GM21529 (cell line): ENCODE results near the gene RPS6KA2.
"Not testable (repeated sequence)": the region's sequence is repeated elsewhere in the genome, so short reads cannot be mapped to it uniquely, and the experiment has no call there.

Experiments
- ATAC-seq: cut with Tn5 transposase; IDR thresholded peaks from one replicate; pipeline ENCODE4 v1.9.1; 2021; ENCODE audit not compliant: unreplicated experiment

Gene RPS6KA2

DNA sequence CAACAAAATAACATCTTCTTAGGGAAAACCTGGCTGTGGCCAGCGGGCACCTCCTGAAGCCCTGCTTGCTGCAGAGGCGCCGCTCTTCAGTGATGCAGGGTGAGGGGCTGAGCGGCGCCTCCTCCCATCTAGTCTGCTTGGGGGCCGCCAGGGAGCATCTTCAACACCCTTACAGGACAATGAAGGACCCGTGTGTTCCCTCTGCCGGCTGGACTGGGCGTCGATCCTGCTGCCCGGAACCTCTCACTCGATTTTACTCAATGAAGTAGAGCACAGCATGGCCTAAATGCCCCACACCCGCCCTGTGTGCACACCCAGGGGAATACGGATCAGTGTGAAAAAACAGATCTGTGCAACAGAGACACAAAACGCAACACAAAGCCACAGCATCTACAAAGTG is 215.8 kb downstream of the RPS6KA2 start:
- no peak for ATAC-seq

DNA sequence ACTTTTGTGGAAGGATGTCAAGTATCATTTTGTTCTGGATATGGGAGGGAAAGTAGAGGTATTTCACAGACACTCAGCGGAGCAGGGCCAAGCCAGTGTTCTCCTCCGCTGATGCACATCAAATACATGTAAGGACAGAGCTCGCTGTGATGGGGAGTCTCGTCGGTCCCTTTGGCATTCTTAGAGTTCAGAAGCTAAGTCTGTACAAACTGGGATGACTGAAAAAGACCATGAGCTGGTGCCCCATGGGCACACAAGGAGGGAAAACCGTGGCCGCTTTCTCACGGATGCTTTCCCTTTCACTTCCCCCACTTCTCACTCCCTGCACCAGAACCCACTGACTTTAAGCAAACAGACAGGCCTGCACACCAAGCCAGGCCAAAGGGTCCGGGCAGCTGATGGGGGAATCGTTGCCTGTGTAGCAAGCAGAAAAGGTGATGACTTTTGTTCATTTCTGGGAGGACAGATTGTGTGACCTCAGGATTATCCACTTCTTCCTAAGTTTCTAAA is 216.6 kb downstream of the RPS6KA2 start:
- ATAC-seq, result peak; percentile 51

DNA sequence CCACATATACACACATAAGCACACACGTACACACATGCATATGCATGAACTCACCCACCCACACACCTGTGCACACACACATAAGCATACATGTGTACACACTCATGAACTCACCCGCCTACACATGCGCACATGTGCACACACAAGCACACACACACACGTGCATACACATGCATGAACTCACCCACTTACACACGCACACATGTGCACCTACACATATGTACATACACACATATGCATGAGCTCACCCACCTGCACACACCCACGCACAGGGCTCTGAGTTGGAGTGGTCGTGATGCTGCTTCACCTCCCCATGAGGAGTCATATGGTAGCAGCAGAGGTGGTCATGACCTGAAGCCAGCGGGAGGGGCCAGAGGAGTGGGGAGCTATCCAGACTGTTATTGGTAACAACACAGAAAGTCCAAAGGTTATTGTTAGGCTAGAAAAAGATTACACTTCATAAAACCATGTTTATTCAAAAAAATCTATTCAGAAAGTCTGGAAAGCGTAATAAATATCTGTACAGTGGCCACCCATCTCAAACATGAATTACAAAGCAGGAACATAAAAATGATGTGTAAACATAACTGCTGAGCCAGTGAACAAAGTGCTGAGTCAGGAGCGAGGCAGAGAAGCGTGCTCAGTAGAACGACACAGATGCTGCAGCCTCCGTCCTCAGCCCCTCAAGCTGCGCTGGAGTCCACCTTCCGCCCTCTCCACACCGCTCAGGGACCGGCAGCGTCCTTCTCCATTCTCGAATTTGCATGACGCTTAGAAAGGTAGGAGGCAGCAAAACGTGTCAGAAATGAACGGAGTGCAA is 217.9 kb downstream of the RPS6KA2 start:
- no peak for ATAC-seq

DNA sequence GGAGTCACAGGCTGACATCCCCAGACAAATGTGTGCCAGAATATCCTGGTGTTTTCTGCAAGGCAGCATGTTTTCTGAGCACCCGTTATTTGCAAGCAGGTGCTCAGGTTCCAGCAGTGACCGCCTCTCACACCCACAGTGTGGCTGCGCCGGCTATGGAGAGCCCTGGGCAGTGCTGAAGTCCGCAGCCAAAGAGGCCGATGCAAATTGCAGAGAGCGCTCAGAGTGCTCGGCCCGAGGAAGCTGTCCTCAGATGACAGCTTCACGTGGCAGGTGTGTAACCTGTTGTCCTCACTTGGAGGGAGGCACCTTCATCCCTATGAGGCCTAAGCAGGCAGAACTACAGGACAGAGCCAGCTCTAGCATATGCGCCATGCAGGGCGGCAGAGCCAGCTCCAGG is 220.9 kb downstream of the RPS6KA2 start:
- no peak for ATAC-seq

DNA sequence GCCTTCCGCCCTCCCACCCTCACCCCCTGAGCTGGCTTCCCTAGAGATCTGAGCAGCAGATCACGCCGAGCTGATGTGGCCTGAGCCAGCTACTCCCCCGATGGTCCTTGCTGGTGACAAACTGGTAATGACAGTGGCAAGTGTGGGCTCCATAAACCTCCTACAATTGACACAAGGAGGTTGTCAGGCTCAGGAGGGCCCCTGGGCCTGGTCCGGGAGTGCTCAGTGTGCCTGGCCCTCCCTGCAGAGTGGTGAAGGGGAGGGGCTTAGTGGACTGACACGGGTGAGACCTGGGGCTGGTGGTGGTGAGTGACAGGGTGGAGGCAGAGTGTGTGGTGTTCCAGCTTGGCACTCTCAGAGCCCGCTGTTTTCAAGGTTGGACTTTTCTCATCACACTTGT is 221.7 kb downstream of the RPS6KA2 start:
- no peak for ATAC-seq

DNA sequence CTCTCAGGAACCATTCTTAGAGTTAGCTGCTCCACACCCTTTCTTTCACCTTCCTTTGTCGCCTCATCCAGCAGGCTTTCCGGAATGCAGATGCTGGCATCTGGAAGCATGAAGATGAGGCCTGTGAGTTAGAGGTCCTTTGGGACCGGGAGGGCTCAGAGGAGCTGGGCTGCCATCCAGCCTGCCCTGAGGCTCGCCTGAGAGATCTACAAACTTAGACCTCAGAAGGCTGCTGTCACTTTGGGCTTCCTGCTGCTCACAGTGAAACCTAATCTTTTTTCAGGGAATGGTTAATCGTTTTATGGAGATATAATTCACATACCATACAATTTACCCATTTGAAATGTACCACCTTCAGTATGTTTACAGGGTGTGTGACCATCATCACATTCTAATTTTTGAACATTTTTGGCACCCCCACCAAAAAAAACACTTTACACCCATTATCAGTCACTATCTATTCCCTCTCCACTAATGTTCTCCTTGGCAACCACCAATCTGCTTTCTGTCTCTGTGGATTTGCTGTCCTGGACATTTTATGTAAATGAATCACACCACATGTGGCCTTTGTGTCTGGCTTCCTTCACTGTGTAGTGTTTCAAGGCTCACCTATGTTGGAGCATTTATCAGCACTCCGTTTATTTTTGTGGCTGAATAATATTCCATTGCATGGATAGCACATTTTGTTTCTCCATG is 224.3 kb downstream of the RPS6KA2 start:
- ATAC-seq, result no peak

DNA sequence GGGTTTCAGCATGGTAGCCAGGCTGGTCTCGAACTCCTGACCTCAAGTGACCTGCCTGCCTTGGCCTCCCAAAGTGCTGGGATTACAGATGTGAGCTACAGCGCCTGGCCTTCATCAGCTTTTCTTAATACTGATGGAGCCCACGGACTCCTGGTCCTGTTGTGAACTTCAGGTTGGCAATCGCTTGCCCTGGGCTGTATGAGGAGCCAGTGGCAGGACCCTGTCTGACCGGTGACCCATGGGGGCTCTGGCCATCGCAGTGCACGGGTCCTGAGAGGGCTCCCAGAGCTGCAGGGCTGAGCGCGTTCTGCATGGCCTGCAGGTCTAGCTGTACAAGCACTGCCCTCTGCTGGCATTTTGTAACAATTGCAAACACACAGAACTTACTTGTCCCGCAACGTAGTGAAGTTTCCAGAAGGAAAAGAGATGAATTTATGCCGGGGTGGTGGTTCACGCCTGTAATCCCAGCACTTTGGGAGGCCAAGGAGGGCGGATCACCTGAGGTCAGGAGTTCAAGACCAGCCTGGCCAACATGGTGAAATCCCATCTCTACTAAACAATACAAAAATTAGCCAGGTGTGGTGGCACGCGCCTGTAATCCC is 226.3 kb downstream of the RPS6KA2 start:
- peak; percentile 84 for ATAC-seq

DNA sequence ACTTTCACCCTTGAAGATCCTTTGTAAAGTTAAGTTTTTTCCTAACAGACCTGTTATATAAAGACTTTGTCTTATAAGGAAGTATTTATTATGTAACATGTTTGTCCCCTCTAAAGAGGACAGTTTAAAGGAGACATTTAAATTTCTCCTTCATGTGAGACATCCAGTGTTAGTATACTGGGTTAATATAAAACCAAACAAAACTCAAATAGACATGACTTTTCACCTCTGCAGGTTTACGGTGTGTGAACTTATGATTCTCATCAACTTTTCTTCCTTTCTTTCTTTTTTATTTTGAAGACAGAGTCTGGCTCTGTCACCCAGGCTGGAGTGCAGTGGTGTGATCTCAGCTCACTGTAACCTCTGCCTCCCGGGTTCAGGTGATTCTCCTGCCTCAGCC is 226.9 kb downstream of the RPS6KA2 start:
- no peak for ATAC-seq

DNA sequence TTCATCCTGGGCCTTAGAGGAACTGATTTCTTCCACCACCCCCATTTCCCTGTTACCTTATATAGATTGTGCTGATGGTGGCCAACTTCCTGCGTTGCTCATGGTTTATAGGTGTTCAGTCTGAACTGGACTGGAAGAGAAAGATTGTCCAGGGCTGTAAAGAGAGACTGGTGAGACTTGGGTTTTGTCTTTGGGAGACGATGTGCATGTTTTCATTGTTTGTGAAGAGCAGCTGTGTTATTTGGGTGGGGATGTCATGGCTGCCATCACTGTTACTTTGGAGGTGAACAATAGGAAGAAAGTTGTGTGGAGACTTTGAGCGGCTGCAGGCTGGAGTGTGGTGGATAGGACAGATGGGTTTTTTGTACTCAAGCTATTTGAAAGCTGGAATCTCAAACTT is 228.7 kb downstream of the RPS6KA2 start:
- ATAC-seq, result no peak

DNA sequence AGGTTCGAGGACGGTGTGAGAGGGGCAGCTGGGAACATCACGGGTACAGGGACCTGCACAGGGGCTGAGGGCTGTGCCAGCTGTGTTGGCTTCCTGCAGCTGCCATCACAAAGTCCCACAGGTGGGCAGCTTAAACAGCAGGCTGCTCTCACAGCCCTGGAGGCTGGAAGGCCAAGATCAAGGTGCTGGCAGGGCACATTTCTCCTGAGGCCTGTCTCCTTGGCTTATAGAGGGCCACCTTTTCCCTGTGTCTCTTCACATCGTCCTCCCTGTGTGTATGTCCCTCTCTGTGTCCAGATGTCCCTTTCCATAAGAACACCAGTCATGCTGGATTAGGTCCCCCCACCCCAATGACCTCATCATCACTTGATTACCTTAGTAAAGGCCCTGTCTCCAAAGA is 229.2 kb downstream of the RPS6KA2 start:
- ATAC-seq, result no peak

DNA sequence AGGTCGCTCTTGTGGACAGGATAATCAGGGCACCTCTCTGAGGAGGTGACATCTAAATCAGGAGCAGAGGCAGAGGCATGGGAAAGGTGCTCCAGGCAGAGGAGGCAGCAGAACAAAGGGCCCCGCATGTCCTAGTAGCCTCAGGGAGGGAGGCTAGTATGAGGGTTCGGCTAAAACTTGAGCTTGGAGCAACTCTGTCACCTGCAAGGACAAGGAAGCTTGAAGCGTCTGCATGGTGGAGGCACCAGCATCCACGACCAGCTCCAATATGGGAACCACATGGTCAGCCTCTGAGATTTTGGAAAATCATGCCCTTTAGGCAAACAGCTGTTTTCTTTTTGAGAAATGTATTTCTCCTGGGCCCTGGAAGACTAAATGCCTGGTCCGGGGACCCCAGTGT is 231.3 kb downstream of the RPS6KA2 start:
- ATAC-seq, result no peak

DNA sequence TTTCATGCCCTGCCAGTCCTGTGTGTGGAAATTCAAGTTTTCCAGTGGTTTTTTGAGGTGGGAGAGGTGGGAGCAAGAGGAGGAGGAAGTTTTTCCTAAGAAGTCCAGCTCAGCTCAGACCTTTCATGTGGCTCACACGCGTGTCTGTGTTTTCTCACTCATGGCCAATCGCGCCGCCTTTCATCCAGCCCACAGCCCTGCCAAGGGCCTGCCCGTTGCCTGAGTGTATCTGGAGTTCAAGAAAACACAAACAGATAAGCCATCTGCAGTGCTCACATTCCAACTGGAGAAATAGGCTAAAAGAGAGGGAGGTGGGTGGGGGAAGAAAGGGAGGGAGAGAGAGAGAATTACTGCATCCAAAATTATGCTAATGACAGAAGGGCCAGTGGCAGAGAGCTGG is 231.7 kb downstream of the RPS6KA2 start:
- ATAC-seq, result no peak

DNA sequence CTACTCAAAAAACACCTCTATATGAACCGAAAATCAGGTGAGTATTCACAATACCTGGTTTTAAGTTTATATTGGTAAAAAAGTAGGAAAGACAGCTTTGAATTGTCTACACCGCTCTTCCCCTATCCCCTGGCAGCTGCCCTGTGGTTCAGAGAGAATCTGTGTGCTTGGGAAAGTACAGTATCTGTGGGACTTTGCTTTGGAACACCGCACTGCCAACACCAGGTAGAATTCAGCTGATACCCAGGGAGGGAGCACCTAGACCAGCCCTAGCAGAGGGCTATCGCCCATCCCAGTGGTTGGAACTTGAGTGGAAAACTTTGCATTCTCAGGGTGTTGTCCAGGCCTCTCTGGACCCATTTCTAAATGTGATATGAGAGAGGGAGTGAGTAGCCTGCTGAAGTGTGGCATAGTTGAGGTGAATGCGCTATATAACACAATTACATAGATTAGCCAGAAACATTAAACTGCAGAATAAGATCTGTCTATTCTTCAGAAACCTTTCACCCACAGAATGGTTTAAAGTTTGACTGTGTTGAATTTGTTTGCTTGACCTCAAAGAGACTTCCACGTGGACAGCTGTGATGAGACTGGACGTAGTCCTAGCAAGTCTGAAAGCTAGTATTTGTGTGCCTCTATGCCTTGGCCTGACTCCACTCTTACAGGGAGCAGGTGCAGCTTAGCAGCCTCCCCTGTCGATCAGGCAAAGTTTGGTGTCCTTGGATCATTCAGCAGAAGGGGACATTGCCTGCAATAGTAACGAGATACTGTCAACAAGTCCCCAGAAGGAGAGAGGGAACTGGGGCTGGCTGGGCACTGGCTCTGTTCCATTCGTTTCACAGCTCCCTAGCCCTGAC is 232.8 kb downstream of the RPS6KA2 start:
- no peak for ATAC-seq

DNA sequence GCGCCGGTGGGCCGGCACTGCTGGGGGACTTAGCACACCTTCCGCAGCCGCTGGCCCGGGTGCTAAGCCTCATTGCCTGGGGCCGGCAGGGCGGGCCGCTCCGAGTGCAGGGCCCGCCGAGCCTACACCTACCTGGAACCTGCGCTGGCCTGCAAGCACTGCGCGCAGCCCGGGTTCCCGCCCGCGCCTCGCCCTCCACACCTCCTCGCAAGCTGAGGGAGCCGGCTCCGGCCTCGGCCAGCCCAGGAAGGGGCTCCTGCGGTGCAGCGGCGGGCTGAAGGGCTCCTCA is 233.6 kb downstream of the RPS6KA2 start:
- no peak for ATAC-seq

DNA sequence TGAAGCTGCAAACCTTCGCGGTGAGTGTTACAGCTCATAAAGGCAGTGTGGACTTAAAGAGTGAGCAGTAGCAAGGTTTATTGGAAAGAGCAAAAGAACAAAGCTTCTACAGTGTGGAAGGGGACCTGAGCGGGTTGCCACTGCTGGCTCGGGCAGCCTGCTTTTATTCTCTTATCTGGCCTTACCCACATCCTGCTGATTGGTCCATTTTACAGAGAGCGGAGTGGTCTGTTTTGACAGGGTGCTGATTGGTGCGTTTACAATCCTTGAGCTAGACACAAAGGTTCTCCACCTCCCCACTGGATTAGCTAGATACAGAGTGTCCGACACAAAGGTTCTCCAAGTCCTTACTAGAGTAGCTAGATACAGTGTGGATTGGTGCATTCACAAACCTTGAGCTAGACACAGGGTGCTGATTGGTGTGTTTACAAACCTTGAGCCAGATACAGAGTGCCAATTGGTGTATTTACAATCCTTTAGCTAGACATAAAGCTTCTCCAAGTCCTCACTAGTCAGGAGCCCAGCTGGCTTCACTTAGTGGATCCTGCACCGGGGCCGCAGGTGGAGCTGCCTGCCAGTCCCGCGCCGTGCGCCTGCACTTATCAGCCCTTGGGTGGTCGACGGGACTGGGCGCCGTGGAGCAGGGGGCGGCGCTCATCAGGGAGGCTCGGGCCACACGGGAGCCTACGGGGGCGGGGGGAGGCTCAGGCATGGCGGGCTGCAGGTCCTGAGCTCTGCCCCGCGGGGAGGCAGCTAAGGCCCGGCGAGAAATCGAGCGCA is 234.1 kb downstream of the RPS6KA2 start:
- not testable (repeated sequence) for ATAC-seq

DNA sequence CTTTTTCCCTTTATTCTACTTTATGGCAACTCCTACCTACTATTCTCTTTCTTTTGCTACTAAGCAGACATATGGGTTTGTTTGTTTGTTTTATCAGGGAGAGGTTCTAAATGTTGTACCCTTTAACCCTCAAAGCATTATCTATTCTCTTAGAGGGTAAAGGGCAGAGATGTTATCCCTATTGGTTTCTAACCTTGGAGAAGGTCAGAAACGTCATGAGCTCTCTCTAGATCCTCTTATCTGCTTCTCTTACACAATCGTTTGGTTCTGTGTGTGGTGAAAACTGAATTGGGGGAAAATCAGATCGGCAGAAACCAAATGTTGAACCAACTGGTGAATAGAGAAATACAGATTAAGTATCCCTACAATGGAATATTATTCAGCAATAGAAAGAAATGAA is 237.9 kb downstream of the RPS6KA2 start:
- ATAC-seq, result no peak

DNA sequence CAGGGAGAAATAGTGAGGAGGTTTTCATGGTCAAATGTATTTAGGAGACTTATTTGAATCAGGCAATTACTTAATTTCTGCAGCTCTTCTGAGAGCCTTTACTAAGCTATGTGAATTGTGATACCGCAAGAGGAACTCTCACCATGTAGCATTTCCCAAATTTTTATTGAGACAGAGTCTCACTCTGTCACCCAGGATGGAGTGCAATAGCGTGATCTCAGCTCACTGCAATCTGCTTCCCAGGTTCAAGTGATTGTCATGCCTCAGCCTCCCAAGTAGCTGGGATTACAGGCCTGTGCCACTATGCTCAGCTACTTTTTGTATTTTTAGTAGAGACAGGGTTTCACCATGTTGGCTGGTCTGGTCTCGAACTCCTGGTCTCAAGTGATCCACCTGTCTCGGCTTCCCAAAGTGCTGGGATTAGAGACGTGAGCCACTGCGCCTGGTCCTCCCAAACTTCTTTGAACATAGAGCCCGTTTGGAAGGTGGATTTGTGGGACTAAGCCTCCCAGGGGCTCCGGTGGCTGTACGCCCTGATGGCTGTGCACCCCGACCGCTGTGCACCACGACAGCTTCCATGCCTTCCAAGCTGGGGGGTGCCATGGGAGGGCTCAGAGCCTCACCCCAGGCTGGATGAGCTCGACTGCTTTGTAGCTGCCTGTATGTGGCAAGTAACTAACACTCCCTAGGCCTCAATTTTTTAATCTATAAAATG is 238.6 kb downstream of the RPS6KA2 start:
- no peak for ATAC-seq

DNA sequence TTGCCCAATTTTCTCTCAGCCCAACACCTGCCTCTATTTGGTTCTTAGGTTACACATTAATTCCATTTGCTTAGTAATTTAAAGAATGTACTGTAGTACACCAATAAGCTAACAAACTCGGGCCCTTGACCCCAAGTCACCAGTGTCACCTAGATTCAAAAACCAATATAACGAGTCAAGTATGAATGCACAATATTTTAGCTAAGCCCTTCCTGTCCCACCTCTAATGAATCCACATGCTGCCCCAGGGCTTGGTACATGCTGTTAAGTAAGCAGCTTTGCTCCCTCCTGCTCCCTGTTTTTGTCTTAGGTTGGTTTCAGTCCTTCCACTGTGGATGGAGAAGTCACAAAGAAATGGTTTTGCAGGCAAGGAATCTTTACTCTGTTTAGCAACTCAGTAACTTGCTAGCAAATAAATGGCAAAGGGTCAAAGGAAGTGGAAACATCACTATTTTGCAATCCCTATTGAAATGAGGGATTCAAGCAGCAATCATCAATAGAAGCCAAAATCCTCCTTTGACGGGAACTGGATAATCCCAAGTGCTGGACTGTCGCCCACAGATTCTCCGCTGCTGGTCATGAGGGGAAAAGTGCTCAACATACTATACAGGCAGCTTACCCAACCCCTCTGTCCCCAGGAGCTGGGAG is 239.3 kb downstream of the RPS6KA2 start:
- ATAC-seq, result no peak

DNA sequence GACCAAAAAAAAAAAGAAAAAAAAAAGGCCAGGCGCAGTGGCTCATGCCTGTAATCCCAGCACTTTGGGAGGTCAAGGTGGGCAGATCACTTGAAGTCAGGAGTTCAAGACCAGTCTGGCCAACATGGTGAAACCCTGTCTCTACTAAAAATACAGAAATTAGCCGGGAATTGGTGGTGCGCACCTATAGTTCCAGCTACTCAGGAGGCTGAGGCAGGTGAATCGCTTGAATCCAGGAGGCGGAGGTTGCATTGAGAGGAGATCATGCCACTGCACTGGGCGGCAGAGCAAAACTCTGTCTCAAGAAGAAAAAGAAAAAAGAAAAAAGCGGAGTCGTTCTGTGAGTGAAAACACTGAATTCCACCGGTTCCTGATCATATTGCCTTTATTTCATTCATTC is 240.0 kb downstream of the RPS6KA2 start:
- ATAC-seq, result not testable (repeated sequence)
